NT2/D1 (cell line): Measurements from ENCODE around the gene HERC6.
"Not testable (repeated sequence)": the region's sequence is repeated elsewhere in the genome, so short reads cannot be mapped to it uniquely, and the experiment has no call there.

Experiments used
- SUZ12 ChIP-seq: IDR thresholded peaks from 2 replicates; pipeline ENCODE4 v1.6.1; 2011; ENCODE audit not compliant: insufficient read length, insufficient read depth; ENCODE audit errors: extremely low read depth
- YY1 ChIP-seq: IDR thresholded peaks from 2 replicates; pipeline ENCODE4 v1.6.1; 2011; ENCODE audit not compliant: insufficient read length, insufficient read depth
- ZNF274 ChIP-seq: IDR thresholded peaks from 2 replicates; pipeline ENCODE4 v1.6.1; 2011; ENCODE audit warnings: mild to moderate bottlenecking, low read depth, low read length

DNA sequence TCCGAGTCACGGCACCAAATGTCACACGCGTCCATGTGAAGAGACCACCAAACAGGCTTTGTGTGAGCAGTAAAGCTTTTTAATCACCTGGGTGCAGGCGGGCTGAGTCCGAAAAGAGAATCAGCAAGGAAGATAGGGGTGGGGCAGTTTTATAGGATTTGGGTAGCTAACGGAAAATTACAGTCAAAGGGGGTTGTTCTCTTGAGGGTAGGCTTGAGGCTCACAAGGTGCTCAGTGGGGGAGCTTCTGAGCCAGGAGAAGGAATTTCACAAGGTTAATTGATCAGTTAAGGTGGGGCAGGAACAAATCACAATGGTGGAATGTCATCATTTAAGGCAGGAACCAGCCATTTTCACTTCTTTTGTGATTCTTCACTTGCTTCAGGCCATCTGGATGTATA lies 29.9 kb upstream of the HERC6 start:
- not testable (repeated sequence) for TF ChIP-seq ZNF274, YY1, SUZ12
